ENCODE measurements around the gene CBLB. TPM values are rescaled to one million over a fixed set of nuclear protein-coding genes. Genes with fewer than 3 reads are reported as not detected.

Gene CBLB
- total RNA-seq, 1 donor from 2014 or later: 27.7 TPM

GRCh38 chr3:105611304-105612192, 257.3 kb downstream of the CBLB start:
- DNase-seq: no peak

- no peak for DNase-seq
Observed at GRCh38 chr3:105610473-105610872, 258.3 kb downstream of the CBLB start.

GRCh38 chr3:105608623-105609022, 260.2 kb downstream of the CBLB start:
- no peak for DNase-seq

GRCh38 chr3:105606016-105606415, 262.8 kb downstream of the CBLB start:
- DNase-seq: no peak
